Parathyroid adenoma (tissue), 2 donors: ENCODE results near the gene PAXX.

ENCODE experiments used
- H2AFZ ChIP-seq: fragments of 300-600 bp; sonication (generic); one replicate; pipeline ENCODE4 v1.7.0; 2017; ENCODE audit warnings: antibody characterized with exemption, mild to moderate bottlenecking
- H3K27ac ChIP-seq: fragments of 300-600 bp; sonication (generic); one replicate; pipeline ENCODE4 v1.7.0; 2017
- H3K27me3 ChIP-seq: fragments of 300-600 bp; sonication (generic); one replicate; pipeline ENCODE4 v1.7.0; 2017; ENCODE audit warnings: low read length; ENCODE audit not compliant: control insufficient read depth, insufficient read depth
- H3K36me3 ChIP-seq: fragments of 300-600 bp; sonication (generic); one replicate; pipeline ENCODE4 v1.7.0; 2017; ENCODE audit warnings: low read length; ENCODE audit not compliant: control insufficient read depth, insufficient read depth
- H3K4me1 ChIP-seq: fragments of 300-600 bp; sonication (generic); one replicate; pipeline ENCODE4 v1.7.0; 2017; ENCODE audit warnings: control low read depth
- H3K4me2 ChIP-seq: fragments of 300-600 bp; sonication (generic); one replicate; pipeline ENCODE4 v1.7.0; 2017; ENCODE audit warnings: low read length
- H3K4me3 ChIP-seq: fragments of 300-600 bp; sonication (generic); one replicate; pipeline ENCODE4 v1.7.0; 2017; ENCODE audit warnings: low read depth, low read length
- H3K79me2 ChIP-seq: fragments of 300-600 bp; sonication (generic); one replicate; pipeline ENCODE4 v1.7.0; 2017; ENCODE audit warnings: control low read depth
- H3K9ac ChIP-seq: fragments of 300-600 bp; sonication (generic); one replicate; pipeline ENCODE4 v1.7.0; 2017; ENCODE audit warnings: mild to moderate bottlenecking
- H3K9me3 ChIP-seq: fragments of 300-600 bp; sonication (generic); one replicate; pipeline ENCODE4 v1.7.0; 2017; ENCODE audit warnings: low read length; ENCODE audit not compliant: control insufficient read depth
- CTCF ChIP-seq: fragments of 300-600 bp; sonication (generic); IDR thresholded peaks from one replicate; pipeline ENCODE4 v1.7.0; 2017; ENCODE audit warnings: antibody characterized with exemption, mild to moderate bottlenecking
- donor health status: primary hyperparathyroidism.

PAXX gene

GRCh38 chr9:137035937-137036336, 43.7 kb downstream of the PAXX start:
- Histone ChIP-seq H2AFZ (no peak overlapping the region), H3K27ac (no peak overlapping the region), H3K4me2 (no peak overlapping the region), H3K9me3 (no peaks in the 10 kb centered on the region), H3K36me3 (no peaks in the 10 kb centered on the region), H3K79me2 (no peaks in the 10 kb centered on the region), H3K4me1 (no peaks in the 10 kb centered on the region), H3K4me3 (no peak overlapping the region), H3K27me3 (no peaks in the 10 kb centered on the region), H3K9ac (no peak overlapping the region)
- TF ChIP-seq CTCF: no peak

GRCh38 chr9:137037035-137037434, 44.8 kb downstream of the PAXX start:
- H3K4me3 ChIP-seq: no peak overlapping the region
- H2AFZ ChIP-seq: no peak overlapping the region
- no peaks in the 10 kb centered on the region for H3K9me3 ChIP-seq
- H3K4me2 ChIP-seq: no peak overlapping the region
- no peak overlapping the region for H3K9ac ChIP-seq
- no peaks in the 10 kb centered on the region for H3K79me2 ChIP-seq
- H3K36me3 ChIP-seq: no peaks in the 10 kb centered on the region
- no peaks in the 10 kb centered on the region for H3K4me1 ChIP-seq
- no peaks in the 10 kb centered on the region for H3K27me3 ChIP-seq
- no peak overlapping the region for H3K27ac ChIP-seq
- no peak for TF ChIP-seq CTCF

- Histone ChIP-seq H3K9ac (no peak overlapping the region), H3K27ac (no peak overlapping the region), H3K79me2 (no peaks in the 10 kb centered on the region), H3K9me3 (no peaks in the 10 kb centered on the region), H3K27me3 (no peaks in the 10 kb centered on the region), H3K36me3 (no peaks in the 10 kb centered on the region), H3K4me2 (no peak overlapping the region), H2AFZ (no peak overlapping the region), H3K4me3 (no peak overlapping the region), H3K4me1 (no peaks in the 10 kb centered on the region)
- no peak for TF ChIP-seq CTCF
Measured at GRCh38 chr9:137037483-137037882, 45.3 kb downstream of the PAXX start.

GRCh38 chr9:137038916-137039315, 46.7 kb downstream of the PAXX start:
- Histone ChIP-seq H3K4me3 (no peak overlapping the region), H3K9ac (no peak overlapping the region), H3K4me2 (no peak overlapping the region), H3K9me3 (no peaks in the 10 kb centered on the region), H3K79me2 (no peaks in the 10 kb centered on the region), H3K27ac (no peak overlapping the region), H3K4me1 (no peaks in the 10 kb centered on the region), H2AFZ (no peak overlapping the region), H3K36me3 (no peaks in the 10 kb centered on the region), H3K27me3 (no peaks in the 10 kb centered on the region)
- TF ChIP-seq CTCF: no peak

- no peaks in the 10 kb centered on the region for H3K36me3 ChIP-seq
- no peak overlapping the region for H3K27ac ChIP-seq
- no peaks in the 10 kb centered on the region for H3K79me2 ChIP-seq
- H2AFZ ChIP-seq: no peak overlapping the region
- no peak overlapping the region for H3K4me3 ChIP-seq
- H3K4me1 ChIP-seq: peaks cover 2% of the 10 kb centered on the region
- TF ChIP-seq CTCF: no peak
- H3K9me3 ChIP-seq: no peaks in the 10 kb centered on the region
- no peak overlapping the region for H3K4me2 ChIP-seq
- no peak overlapping the region for H3K9ac ChIP-seq
- no peaks in the 10 kb centered on the region for H3K27me3 ChIP-seq
Measured at GRCh38 chr9:137039611-137040366, 47.6 kb downstream of the PAXX start.
